Skin epidermis (tissue), 12 donors: ENCODE measurements around the gene RMI2.
A peak's percentile ranks its signal among the peaks of the same experiment; 100 is the strongest.
"Not testable (repeated sequence)": the region's sequence is repeated elsewhere in the genome, so short reads cannot be mapped to it uniquely, and the experiment has no call there.

Source experiments
- H3K27ac ChIP-seq, 21 experiments: fragments of 200-600 bp; sonication (generic) in 11 of 21; one replicate each; pipeline ENCODE4 v1.5.0; 2020; ENCODE audit warnings: mild to moderate bottlenecking in 3 of 21, inconsistent platforms in 2 of 21, moderate library complexity in 2 of 21
- H3K4me3 ChIP-seq, 7 experiments: fragments of 200-600 bp; sonication (generic) in 2 of 7; one replicate each; pipeline ENCODE4 v1.5.0; 2020; ENCODE audit warnings: inconsistent platforms in 2 of 7, mild to moderate bottlenecking in 2 of 7, moderate library complexity in 1 of 7

The RMI2 gene

DNA sequence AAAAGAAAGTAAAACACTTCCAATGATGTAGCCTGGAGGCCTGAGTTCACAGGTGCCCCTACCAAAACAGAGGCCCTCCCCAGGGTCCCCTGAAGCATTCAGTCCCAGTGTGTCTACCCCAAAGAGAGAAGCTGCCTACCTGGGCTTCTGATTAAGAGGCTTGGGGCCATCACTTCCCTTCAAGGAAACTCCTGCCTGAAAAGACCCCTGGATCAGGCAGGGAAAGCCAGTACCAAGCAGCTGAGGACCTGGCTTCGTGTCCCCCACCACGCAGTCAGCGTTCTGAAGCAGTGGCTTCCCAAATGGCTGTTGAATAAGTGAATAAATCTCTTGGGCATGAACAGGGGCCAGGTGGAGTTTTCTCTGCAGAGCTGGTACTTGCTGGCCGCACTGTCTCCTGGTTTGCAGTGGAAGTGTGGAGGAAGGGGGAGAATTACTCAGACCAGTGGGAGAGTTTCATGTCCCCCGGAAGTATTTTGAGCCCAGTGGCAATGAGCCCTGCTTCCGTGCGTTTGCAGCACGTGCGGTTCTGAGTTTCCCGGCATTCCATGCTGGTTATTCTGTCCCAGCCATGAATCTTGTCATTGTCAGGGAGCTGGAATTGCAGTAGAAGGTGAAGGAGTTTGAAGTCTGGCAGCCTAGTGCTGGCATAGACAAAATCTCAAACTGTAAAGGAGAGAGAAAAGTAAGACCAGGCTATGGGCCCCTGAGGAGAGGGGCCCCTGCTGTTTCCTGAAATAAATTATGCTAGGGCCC, 27.0 kb downstream of the RMI2 start:
- Histone ChIP-seq H3K4me3 (no peak overlapping the region), H3K27ac (no peak overlapping the region)

DNA sequence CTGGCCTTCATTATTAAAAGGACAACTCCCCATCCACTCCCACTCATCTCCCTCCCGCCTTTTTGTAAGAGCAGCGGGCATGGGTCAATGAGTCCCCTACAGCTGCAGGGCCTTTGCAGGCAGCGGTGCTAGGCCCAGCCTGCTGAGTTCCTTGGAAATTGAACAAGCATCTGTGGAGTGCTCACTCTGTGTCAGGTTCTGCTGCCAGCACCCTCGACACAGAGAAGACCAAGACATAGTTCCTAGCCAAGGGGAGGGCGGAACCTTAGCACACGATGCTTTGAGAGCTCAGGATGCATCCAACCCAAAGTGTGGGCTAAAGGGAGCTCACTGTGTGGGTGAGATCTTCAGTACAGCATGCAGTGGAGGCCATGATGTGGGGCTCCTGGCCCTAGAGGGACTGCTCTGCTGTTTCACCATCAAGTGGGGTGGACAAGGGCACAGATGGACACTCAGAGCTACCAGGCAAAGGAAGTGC, 27.6 kb downstream of the RMI2 start:
- Histone ChIP-seq H3K27ac (no peak overlapping the region), H3K4me3 (no peak overlapping the region)

DNA sequence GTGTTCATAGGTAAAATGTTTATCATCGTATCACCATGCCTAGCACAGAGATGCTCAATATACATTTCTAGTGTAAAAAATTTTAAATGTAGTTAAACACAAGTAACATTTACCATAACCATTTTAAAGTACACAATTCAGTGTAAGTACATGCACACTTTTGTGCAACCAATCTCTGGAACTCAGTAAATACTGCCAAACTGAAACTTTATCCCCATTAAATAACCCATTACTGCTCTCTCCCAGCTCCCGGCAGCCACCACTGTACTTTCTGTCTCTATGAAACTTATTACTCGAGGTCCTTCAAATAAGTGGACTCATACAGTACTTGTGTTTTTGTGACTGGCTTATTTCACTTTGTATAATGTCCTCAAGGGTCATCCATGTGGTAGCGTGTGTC, 29.0 kb downstream of the RMI2 start:
- no peak overlapping the region for H3K4me3 ChIP-seq
- H3K27ac ChIP-seq = no peak overlapping the region

DNA sequence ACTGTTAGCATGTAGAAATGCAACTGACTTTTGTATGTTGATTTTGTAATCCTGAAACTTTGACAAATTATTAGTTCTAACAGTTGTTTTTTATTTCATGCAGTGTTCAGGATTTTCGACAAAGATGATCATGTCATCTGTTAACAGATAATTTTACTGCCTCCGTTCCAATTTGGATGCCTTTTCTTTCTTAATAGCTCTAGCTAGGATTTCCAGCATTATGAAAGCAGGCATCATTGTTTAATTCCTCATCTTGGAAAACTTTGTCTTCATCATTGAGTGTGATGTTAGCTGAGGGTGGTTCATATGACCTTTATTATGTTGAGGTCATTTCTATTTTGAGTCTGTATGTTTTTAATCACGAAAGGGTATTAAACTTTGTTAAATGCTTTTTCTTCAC, 31.9 kb downstream of the RMI2 start:
- Histone ChIP-seq H3K27ac (no peak overlapping the region), H3K4me3 (no peak overlapping the region)

DNA sequence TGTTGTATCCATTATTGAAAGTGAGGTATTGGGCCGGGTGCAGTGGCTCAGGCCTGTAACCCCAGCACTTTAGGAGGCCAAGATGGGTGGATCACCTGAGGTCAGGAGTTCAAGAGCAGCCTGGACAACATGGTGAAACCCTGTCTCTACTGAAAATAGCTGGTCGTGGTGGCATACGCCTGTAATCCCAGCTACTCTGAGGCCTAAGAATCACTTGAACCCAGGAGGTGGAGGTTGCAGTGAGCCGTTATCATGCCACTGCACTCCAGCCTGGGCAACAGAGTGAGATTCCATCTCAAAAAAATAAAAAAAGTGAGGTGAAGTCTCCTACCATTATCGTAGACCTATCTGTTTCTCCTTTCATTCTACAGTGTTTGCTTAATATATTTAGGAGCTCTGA, 33.7 kb downstream of the RMI2 start:
- not testable (repeated sequence) for H3K27ac ChIP-seq, H3K4me3 ChIP-seq

DNA sequence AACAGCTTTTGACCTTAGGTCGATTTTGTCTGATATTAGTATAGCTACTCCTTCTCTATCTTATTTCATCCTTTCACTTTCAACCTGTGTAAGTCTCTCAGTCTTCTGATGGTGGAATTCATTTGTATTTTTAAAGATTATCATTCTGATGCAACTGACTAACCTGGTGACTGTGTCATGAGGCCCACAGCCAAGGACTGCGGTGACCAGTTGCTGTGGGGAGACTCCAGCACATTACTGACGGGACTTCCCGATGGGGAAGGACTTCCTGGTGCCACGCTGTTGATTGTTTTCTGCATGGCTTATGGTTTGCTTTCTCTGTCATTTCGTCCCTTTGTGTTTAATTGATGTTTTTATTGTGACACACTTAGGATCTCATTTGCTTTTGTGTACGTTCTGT, 34.2 kb downstream of the RMI2 start:
- H3K27ac ChIP-seq = peak overlapping the region in 1 of 21 experiments; percentile 26
- no peak overlapping the region for H3K4me3 ChIP-seq

DNA sequence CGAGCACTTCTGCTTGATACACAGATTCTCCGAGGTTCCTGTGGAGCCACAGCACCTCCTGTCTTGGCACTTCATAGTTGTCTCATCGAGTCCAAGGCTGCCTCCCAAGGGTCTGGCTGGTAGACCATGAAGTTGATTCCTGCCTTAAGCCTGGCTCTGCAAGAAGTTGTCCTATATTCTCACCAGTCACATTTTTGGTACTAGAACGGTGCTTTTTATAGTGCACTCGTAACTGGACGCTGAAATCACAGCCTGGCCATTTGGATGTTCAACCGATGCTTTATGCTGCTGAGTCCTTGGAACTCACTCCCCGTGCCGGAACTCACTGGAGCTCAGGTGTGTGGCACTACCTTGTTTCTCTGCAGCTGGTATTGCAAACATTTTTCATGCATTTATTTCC, 35.6 kb downstream of the RMI2 start:
- no peak overlapping the region for H3K4me3 ChIP-seq
- no peak overlapping the region for H3K27ac ChIP-seq

DNA sequence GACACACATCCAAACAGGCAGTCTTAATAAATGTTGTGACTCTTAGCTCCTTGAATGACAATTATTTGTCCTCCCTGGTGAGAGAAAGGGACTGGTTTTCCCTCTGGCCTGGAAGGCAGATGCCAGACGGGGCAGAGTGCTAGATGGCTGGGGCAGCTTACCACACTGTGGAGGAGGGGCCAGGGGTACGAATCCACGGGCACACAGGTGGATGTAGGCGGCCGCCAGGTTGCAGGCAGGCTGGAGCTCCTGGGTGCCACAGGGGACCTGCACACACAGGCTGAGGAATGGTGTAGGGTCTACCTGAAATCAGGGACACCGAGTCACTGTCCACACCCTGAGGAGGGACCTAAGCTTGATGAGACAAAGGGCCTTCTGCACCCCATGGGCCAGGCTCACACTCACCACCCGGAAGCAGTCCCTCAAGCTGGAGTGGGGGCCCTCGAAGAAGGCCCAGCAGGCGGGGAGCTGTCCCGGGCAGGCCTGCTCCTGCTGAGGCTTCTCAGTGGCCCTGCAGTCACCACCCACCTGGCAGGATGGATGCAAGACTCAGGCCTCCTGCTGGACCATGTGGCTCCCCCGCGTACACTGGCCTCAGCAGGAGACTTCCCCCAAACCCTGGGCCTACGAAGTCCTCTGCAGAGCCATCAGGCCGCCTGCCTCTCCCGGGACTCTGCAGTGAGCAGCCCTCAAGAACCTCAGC, 38.4 kb downstream of the RMI2 start:
- Histone ChIP-seq H3K4me3 (no peak overlapping the region), H3K27ac (no peak overlapping the region)

DNA sequence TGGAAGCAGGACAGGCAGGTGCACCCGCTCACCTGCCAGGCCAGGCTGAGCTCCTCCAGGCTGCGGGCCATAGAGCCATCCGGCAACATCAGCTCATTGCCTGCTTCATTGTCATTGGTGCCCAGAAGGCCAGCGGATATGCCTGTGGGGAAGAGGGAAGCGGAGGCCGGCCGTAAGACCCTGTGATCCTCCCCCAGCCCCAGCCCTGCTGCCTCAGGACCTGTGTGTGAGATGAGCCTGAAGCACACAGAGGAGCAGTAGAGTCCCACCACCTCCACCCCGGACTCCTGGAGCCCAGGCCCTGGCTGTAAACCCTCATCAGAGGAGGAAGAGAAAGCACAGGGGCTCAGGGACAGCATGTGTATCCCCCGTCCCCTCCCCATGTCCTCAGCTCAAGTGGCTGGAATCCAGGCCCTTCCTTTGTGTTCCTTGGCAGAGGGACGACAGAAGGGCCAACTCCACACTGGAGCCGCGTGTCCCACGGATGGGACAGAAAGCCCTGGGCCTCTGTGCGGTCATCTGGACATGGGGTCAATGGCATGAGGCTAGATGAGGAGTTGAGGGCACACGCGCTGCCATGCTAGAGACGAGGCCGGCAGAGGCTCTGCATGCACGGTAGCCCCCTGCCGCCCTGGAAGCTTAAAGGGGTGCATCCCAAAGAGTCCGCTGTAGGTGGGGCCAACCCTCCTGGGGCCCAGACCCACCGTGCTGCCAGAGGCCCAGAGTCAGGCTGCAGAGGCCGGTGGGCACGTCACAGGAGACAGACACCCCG, 39.1 kb downstream of the RMI2 start:
- H3K27ac ChIP-seq = no peak overlapping the region
- no peak overlapping the region for H3K4me3 ChIP-seq

DNA sequence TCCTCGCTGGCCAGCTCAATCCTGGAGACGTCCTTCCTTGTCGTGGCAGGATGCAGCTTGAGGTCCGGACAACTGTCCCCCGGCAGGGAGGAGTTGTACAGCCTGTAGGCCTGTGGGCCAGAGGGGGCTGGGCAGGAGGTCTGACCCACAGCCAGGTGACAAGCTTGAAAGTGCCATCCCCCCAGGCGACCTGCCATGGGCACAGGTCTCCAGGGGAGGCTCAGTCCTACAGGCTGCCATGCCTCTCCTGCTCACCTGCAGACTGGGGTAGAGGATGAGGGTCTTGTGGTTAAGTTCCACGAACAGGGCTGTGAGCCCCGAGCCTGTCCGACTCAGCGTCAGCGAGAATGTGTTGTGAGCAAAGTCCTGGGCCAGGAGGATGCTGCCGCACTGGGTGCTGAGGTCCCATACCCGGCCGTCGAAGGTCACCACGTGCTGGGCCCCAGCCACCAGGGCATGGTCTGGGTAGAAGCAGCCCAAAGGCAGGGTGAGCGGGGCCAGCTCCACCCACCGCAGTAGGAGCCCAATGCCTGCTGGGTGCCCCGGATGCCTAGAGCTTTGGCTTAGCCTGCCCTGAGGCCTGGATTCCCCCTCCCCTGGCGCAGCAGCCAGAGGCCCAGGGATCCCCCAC, 39.8 kb downstream of the RMI2 start:
- Histone ChIP-seq H3K27ac (no peak overlapping the region), H3K4me3 (no peak overlapping the region)

DNA sequence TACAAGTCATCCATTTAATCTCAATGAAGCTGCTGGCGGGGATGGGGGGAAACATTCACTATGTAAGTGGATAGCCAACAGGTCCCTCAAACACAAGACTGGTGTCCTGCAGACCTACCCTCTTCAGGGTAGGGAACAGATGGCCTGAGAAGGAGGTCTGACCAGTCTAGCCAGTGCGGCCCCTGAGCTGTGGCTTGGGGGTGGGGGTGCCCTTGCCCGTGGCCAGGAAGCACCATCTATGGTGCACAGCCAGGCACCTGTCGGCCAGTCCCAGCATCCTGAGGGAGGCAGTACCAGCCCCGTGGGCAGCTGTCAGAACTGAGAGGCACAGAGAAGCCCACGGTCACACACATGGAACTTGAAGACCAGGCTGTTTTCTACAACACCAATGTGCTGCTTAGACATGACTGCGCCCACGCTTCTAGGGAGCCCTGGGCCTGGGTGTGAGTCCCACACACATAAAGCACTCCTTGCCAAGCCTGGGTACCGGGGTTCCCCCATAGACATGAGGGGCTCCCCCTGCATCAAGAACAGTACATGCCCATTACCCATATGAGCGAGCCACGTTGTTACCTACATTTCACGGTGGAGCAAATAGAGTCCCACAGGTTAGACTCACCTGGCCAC, 40.9 kb downstream of the RMI2 start:
- no peak overlapping the region for H3K27ac ChIP-seq
- H3K4me3 ChIP-seq = no peak overlapping the region

DNA sequence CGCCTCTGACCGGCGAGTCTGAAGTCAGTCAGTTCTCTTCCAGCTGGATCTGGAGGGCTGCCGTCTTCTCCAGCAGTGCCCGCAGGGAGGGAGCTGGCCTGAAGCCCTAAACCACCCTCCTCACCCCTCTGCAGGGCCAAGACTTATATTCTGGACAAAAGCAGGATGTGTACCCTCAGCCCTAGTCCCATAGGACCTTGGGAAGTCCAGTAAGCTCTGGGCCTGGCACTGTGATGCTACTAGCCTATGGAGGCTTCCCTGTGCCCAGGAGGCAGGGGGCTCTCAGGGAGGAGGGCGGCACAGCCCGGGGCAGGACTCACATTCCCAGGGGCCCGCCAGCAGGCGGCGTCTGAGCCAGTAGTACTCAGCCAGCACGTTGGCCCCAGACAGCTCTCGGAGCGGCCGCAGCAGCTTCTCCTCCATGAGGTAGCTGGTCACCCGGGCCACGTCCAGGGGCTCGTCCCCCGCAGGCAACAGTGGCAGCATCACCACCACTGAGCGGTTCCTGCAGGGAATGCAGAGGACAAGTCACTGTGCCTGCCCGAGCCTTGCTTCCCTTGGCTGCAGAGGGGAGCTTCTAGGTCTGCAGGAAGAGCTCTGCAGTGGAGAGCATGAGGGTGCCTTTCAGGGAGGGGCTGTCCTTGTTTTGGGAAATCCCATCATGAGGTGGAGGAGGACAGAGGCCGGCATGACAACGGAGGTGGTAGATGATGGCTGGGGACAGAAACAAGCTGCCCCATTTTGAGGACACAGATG, 41.7 kb downstream of the RMI2 start:
- no peak overlapping the region for H3K27ac ChIP-seq
- H3K4me3 ChIP-seq = no peak overlapping the region

DNA sequence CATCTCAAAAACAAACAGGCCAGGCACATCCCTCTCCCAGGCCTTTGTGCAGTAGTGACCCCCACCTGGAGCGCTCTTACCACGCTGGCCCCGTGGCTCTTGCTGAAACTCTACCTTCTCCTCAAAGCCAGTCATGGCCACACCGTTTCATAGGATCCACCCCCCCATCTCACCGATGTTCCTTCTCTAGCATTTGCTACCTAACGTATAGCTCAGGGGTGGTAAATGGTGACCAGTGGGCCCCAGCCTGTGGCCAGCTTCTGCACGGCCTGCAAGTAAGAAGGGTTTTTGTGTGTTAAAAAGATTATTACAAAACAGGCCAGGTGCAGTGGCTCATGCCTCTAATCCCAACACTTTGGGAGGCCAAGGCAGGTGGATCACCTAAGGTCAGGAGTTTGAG, 43.8 kb downstream of the RMI2 start:
- Histone ChIP-seq H3K27ac (no peak overlapping the region), H3K4me3 (no peak overlapping the region)

DNA sequence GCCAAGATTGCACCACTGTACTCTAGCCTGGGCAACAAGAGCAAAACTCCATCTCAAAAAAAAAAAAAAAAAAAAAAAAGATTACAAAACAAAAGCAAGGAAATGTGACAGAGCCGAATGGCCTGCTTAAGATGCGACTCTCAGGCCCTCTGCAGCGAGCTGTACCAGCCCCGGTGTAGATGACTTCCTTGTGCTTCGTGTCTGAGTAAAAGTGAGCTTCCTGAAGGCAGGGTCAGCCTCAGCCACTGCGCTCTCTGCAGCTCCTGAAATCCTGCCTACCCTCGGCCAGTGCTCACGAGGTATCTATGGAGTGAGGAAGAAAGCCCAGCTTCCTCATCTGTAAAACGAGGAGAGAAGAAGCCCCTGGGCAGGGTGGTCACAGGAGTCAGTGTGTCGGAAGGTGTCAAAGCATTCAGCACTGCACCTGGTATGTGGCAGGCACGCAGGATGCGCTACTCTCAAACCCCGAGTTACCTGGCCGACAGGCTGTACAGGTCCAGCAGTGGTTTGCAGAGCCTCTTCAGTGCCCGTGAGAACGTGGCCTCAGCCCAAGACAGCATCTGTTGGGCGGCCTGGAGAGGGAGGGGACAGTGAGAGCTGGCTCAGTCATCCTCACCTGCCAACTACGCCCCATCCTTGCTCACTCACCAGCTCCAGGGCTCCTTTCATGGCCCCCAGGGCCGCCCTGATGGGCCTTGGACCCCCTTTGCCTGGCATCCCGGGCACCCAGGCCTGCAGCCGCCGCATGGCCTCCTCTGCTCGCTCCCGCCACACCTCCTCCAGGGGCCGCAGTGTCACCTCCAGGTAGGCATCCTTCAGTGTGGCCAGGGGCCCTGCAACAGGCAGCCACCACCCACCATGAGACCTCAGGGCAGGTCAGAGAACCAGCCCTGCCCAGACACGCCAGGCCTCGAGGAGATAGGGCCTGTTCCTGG, 44.6 kb downstream of the RMI2 start:
- H3K27ac ChIP-seq = no peak overlapping the region
- H3K4me3 ChIP-seq = no peak overlapping the region

DNA sequence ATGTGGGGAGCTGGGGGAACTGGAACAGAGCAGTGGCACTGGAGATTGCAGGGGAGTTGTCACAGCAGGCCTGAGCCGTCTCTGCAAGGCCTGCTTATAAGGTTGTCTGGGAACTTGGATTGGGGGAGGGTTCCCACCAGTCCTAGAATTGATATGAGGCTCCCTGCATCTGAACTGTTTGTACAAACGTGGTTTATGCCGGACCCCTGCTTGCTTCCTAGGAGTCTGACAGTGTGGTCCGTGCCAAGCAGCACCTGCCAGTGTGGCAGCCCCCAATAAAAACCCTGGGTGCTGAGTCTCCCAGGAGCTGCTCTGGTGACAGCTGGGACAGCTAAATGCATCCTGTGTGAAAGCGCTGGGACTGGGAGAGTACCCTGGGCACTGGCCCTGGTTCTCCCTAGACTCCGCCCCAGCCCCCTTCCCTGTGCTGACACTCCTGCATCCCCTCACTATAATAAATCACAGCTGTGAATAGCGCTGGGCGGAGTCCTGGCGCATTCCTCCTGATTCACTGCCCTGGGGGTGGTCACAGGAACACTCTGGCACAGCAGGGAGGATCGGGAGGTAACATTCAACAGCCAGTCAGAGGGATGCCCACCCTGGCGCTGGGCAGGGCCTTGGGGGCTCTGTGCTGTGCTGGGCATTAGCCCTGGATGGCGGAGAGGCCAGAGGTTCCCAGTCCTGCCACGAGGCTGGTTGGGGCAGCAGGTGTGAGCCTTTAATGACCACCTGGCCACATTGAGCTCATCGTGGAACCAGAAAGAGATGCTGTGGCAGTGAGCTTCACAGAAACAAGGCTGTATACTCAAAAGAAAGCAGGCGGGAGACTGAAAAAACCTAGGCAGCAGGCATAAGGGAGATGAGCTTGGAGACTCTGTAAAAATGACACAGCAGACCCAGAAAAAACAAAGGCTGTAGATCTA, 45.6 kb downstream of the RMI2 start:
- no peak overlapping the region for H3K27ac ChIP-seq

DNA sequence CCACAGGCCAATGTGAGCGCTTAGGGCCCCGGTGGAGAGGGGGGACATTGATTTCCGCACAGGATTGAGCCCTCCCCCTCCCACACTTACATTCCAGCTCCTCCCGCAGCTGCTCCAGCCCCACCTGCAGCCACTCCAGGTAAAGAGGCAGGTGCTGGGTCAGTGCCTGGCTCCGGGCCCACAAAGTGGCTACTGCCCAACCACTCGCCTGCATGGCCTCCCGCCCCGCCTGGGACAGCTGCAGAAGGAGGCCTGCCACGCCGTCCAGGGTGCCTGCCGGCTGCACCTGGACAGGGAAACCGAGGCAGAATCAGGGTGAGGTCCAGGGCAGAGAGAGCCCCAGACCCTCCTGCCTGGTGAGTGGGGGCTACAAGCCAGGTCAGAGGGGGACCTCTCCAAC, 46.3 kb downstream of the RMI2 start:
- no peak overlapping the region for H3K4me3 ChIP-seq
- H3K27ac ChIP-seq = no peak overlapping the region

More for the DNA sequence above, 45.6 kb downstream of the RMI2 start:
- no peak overlapping the region for H3K4me3 ChIP-seq

DNA sequence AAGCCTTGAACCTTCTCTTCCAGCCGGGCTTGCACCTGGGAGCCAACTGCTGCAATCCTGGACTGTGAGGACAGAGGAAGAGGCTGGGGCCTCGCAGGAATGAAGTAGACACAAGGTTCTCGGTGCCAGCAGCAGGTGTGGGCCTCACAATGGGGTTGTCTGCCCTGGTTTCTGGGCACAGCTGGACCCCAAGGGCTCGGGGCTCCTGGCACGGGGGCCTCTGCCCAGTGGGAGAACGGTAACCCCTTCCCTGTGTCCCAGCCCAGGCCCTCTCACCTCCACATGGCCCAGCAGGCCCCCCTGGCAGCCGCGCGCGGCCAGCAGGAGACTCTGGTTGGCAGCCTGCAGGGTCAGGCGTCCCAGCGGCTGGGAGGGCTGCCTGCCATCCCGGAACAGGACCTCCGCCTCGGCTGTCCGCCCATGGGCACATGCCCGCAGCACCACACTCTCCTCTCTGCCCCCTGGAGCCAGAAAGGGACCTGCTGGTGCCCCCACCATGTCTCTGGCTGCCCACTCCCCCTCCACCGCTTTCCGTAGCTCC, 46.9 kb downstream of the RMI2 start:
- H3K27ac ChIP-seq = no peak overlapping the region
- no peak overlapping the region for H3K4me3 ChIP-seq
